ENCODE results near the gene KMT2D. TPM values are rescaled to one million over a fixed set of nuclear protein-coding genes. Genes with fewer than 3 reads are reported as not detected.

The KMT2D gene
- total and polyA plus RNA-seq, 2 donors (not counting 3 experiments of a cell fraction or from before 2014, with no cell fraction given): 15.1 to 120 TPM

GRCh38 chr12:49109641-49110463 is 49.3 kb upstream of the KMT2D start:
- H3K79me2 ChIP-seq (ENCODE audit: control insufficient read depth, insufficient read depth, low read length): peaks cover 26% of the 10 kb centered on the region
- dilution Hi-C loops (cut with MboI; ENCODE audit: extremely low pct_ligation_motif_present, low sequenced_read_pairs): no loop called here

More at GRCh38 chr12:49109641-49110463, 49.3 kb upstream of the KMT2D start:
- TSS peak; percentile 19 for BruUV-seq (replicated peaks)
- no peaks in the 10 kb centered on the region for H4K20me1 ChIP-seq (replicated peaks; ENCODE audit: control insufficient read depth, extremely low read depth, insufficient read depth, low read length)
- intact Hi-C loops (cut with micrococcal nuclease): loop anchor here (1.0 to 2.0 kb wide), 2 partner anchors 16 to 21 kb away; partner anchors contain the start of genes DHH and TUBA1B
- no peaks in the 10 kb centered on the region for H3K9me3 ChIP-seq (replicated peaks; ENCODE audit: control insufficient read depth, insufficient read depth, low read length)
- peak overlapping the region; percentile 67 for H3K9ac ChIP-seq (replicated peaks; ENCODE audit: extremely low read depth, insufficient read depth, low read length)
- H3K36me3 ChIP-seq (ENCODE audit: control insufficient read depth in 2 of 2, extremely low read depth in 1 of 2, insufficient read depth in 2 of 2, low read length in 2 of 2): peaks cover 0 to 14% of the 10 kb centered on the region in 2 experiments
- no peaks in the 10 kb centered on the region for H3K9me1 ChIP-seq (replicated peaks; ENCODE audit: control insufficient read depth, extremely low read depth, insufficient read depth, low read length)
- H3K27me3 ChIP-seq (ENCODE audit: control insufficient read depth in 2 of 2, insufficient read depth in 2 of 2, low read length in 2 of 2): no peaks in the 10 kb centered on the region
- peak overlapping the region; percentile 37 for H2AFZ ChIP-seq (ENCODE audit: low read depth, low read length)
- POLR2A ChIA-PET: interaction anchor here (0.8 to 5.2 kb wide), 5 partner anchors 8 to 50 kb away, joined by 3 to 27 read pairs (median 7); partner anchors contain the start of genes DHH, KMT2D and TUBA1B
- H3K4me3 ChIP-seq (replicated peaks in 1 of 3; ENCODE audit: insufficient read depth in 1 of 3, low read depth in 1 of 3, low read length in 3 of 3): peak overlapping the region; percentile 36 to 92 (median 68)
- TF ChIP-seq FOS (IDR thresholded peaks at IDR 0.05; ENCODE audit: borderline replicate concordance, insufficient read depth, low read length) (no peak), MAX (IDR thresholded peaks at IDR 0.05; ENCODE audit: insufficient read depth, insufficient read length) (no peak), EZH2 (IDR thresholded peaks at IDR 0.05; ENCODE audit: borderline replicate concordance, low read depth, low read length, severe bottlenecking) (no peak), MYC (IDR thresholded peaks at IDR 0.05; ENCODE audit: low read depth, low read length) (no peak), POLR2AphosphoS5 (IDR thresholded peaks at IDR 0.05; ENCODE audit: insufficient read depth, low read depth, low read length) (no peak), GATA2 (IDR thresholded peaks at IDR 0.05; ENCODE audit: insufficient read depth, insufficient read length, low read depth, low read length) (no peak), POLR2A (IDR thresholded peaks at IDR 0.05; ENCODE audit: low read depth, low read length) (no peak), CTCF (IDR thresholded peaks at IDR 0.05; ENCODE audit: extremely low read depth in 1 of 2, insufficient read depth in 1 of 2, low read depth in 1 of 2, low read length in 2 of 2) (no peak), JUN (IDR thresholded peaks at IDR 0.05; ENCODE audit: borderline replicate concordance, insufficient read depth, insufficient read length, low read depth) (no peak)
- CTCF ChIA-PET: interaction anchor here (1.0 to 5.7 kb wide), 17 partner anchors 8 to 132 kb away, joined by 3 to 56 read pairs (median 9); partner anchors contain the start of genes DHH and TUBA1B
- H3K4me2 ChIP-seq (ENCODE audit: insufficient read depth, low read length): peak overlapping the region; percentile 79
- peak; percentile 63 for FAIRE-seq
- H3K4me1 ChIP-seq (ENCODE audit: control insufficient read depth, extremely low read depth, insufficient read depth, low read length): peaks cover 28% of the 10 kb centered on the region
- peak overlapping the region; percentile 36 for H3K27ac ChIP-seq (ENCODE audit: insufficient read depth, low read depth, low read length)
- DNase-seq (ENCODE audit: low read depth, low spot score): peak; percentile 37

Measured in endothelial cell of umbilical vein (primary cell).